ENCODE results near the gene CD2BP2. TPM values are rescaled to one million over a fixed set of nuclear protein-coding genes. Genes with fewer than 3 reads are reported as not detected.

CD2BP2 gene
- total and polyA plus RNA-seq, 9 of the 15 experiments (the other 6 are each of a cell fraction or from before 2014, with no cell fraction given): 3.9 to 51.1 (median 32.8) TPM

- TF ChIP-seq HDAC1 (IDR thresholded peaks at IDR 0.05): peak in 1 of 2 experiments; percentile 92; a peak in 2 of 4 replicates
- 0 out of 2 replicates have a peak, but pooled peaks have one; percentile 39 for TF ChIP-seq HBP1 (CRISPR knock-in tag; IDR thresholded peaks at IDR 0.05)
- peak; percentile 82 for TF ChIP-seq NKRF (IDR thresholded peaks at IDR 0.05; ENCODE audit: borderline replicate concordance)
- peak; percentile 74; the same call in 1 of the 2 replicates for TF ChIP-seq POLR2H (tag; IDR thresholded peaks at IDR 0.05; ENCODE audit: low read depth)
- peak in 1 of 2 experiments; percentile 61; a peak in 1 of 4 replicates for TF ChIP-seq MLLT1 (IDR thresholded peaks at IDR 0.05)
- peak; percentile 27; the same call in 1 of the 2 replicates for TF ChIP-seq GMEB1 (CRISPR knock-in tag; IDR thresholded peaks at IDR 0.05)
- no peak for TF ChIP-seq ARNT (IDR thresholded peaks at IDR 0.05)
- TF ChIP-seq TCF3 (CRISPR knock-in tag; IDR thresholded peaks at IDR 0.05): peak; percentile 4; the same call in 1 of the 2 replicates
- peak; percentile 40 for TF ChIP-seq PRDM10 (IDR thresholded peaks at IDR 0.05; ENCODE audit: partially characterized antibody)
- peak; percentile 14 to 66; a peak in 2 of 4 replicates for TF ChIP-seq SIN3A (IDR thresholded peaks at IDR 0.05; ENCODE audit: borderline replicate concordance in 2 of 2, control insufficient read depth in 1 of 2, low read depth in 2 of 2, low read length in 2 of 2)
- TF ChIP-seq MYC (IDR thresholded peaks at IDR 0.05; ENCODE audit: low read depth, low read length): 0 out of 2 replicates have a peak, but pooled peaks have one; percentile 39
- TF ChIP-seq MYC (CRISPR knock-in tag; IDR thresholded peaks at IDR 0.05; ENCODE audit: borderline replicate concordance, low read depth): no peak
- TF ChIP-seq ZNF431 (CRISPR knock-in tag; IDR thresholded peaks at IDR 0.05): 0 out of 2 replicates have a peak, but pooled peaks have one; percentile 23
- TF ChIP-seq RBFOX2 (IDR thresholded peaks at IDR 0.05; ENCODE audit: low read depth, low read length): peak; percentile 79
Measured at GRCh38 chr16:30378236-30379157, 23.4 kb upstream of the CD2BP2 start (continued).
